22Rv1 (cell line): ENCODE measurements around the gene DPCD.

Experiments used
- CTCF ChIP-seq: fragments of 450-650 bp; IDR thresholded peaks from 2 replicates; pipeline ENCODE4 v1.5.1; 2017; ENCODE audit warnings: mild to moderate bottlenecking
- ZFX ChIP-seq: fragments of 450-650 bp; IDR thresholded peaks from 2 replicates; pipeline ENCODE4 v1.6.1; 2017; ENCODE audit warnings: antibody characterized with exemption, borderline replicate concordance

GRCh38 chr10:101650863-101651262 lies 62.7 kb downstream of the DPCD start:
- TF ChIP-seq CTCF = no peak
- no peak for TF ChIP-seq ZFX
